HG03196 (cell line): ENCODE data around the gene FNDC3B.
A peak's percentile ranks its signal among the peaks of the same experiment; 100 is the strongest.
"Not testable (repeated sequence)": the region's sequence is repeated elsewhere in the genome, so short reads cannot be mapped to it uniquely, and the experiment has no call there.

Experiments
- ATAC-seq: cut with Tn5 transposase; IDR thresholded peaks from one replicate; pipeline ENCODE4 v1.9.1; 2021; ENCODE audit not compliant: unreplicated experiment

The FNDC3B gene

DNA sequence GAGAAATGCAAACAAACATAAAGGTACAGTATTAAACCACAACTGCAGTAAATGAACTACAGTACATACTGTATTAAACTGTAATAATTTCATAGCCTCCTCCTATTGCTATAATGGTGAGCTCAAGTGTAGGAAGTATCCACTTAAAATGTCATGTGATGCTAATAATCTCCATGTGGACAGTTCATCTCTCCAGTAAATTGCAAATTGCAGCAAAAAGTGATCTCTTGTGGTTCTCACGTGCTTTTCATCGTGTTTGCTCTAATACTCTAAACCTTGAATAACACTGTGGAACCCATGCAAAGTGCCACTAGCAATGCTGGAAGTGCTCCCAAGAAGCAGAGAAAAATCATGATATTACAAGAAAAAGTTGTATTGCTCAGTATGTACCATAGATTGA, 9.2 kb upstream of the FNDC3B start:
- no peak for ATAC-seq

DNA sequence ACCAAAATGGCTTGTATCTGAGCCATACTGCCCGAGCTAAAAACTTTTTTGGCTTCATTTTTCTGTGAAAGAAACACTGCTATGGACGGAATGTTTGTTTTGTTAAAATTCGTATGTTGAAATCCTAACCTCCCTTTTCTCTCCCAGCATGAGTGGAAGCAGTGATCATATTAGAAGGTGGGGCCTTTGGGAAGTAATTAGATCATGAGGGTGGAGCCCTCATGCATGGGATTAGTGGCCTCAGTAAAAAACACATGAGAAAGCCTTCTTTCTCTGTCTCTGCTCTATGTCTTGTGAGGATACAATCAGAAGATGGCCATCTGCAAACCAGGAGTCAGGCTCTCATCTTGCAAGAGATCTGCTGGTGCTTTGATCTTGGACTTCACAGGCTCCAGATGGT, 7.4 kb upstream of the FNDC3B start:
- no peak for ATAC-seq

DNA sequence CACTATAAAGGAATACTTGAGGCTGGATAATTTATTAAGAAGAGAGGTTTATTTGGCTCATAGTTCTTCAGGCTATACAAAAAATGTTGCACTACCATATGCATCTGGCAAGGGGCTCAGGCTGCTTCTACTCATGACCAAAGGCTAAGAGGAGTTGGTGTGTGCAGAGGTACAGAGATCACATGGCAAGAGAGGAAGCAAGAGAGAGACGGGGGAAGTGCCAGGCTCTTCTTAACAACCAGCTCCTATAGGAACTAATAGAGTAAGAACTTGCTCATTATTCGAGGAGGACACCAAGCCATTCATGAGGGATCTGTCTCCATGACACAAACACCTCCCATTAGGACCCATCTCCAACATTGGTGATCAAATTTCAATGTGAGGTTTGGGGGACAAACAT, 6.0 kb upstream of the FNDC3B start:
- ATAC-seq: no peak

DNA sequence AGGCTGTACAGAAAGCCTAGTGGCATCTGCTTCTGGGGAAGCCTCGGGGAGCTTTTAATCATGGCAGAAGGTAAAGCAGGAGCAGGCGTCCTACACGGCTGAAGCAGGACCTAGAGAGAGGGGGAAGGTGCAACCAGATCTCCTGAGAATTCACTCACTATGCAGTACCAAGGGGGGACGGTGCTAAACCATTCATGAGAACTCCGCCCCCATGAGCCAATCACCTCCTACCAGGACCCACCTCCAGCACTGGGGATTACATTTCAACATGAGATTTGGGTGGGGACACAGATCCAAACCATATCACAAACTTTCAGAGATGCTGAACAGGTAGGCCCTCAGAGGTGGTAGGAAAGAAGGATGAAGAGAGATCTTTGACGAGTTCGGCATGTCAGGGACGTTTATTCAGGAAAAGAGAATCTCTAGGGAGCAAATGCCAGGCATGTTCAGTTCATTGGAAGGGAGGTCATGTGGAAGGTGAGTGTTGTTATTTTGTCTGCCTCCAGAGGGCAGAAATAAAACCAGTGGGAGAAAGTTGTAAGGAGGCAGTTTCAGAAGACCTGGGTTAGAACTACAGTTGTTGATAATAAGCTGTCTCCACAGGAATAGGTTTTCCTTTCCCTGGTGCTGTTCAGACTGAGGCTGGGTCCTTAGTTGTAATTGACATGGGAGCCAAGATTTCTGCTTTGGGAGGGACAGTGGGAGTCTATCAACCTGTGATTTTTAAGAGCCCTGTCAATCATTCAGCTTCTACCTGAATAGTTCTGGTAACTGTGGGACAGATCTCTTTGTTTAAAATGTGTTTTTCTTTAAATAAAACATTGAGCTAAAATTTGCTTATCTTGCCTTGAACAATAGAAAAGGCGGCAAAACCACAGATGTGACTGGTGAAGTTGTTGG, 4.3 kb upstream of the FNDC3B start:
- ATAC-seq: no peak

DNA sequence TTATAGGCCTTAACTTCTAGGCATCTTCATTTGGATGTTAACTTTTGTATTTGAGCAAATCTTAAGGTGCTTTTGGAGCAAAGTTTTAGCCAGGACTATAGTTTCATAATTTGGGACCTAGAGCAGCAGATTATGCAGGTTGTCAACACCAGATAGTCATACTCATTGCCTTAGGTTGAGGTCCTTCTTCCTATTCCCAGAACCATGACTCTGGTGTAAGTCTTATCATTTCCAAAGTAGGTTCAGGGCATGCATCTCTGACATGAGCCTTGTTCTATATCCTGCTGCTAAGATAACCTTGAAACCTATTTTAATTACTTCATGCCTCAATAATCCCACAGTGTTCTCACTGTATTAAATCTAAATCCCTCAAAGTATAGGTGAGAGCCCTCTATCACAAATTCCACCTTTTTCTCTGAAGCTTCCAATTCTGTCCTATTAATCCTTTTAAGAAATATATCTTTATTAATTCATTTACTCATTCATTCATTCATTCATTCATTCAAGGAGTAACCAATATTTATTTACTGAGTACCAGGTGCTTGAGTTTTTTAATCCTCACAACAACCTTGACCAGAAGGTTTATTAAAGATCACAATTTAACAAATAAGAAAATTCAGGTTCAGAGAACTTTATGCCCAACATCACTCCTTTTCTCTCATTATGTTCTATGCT, 2.7 kb upstream of the FNDC3B start:
- no peak for ATAC-seq

DNA sequence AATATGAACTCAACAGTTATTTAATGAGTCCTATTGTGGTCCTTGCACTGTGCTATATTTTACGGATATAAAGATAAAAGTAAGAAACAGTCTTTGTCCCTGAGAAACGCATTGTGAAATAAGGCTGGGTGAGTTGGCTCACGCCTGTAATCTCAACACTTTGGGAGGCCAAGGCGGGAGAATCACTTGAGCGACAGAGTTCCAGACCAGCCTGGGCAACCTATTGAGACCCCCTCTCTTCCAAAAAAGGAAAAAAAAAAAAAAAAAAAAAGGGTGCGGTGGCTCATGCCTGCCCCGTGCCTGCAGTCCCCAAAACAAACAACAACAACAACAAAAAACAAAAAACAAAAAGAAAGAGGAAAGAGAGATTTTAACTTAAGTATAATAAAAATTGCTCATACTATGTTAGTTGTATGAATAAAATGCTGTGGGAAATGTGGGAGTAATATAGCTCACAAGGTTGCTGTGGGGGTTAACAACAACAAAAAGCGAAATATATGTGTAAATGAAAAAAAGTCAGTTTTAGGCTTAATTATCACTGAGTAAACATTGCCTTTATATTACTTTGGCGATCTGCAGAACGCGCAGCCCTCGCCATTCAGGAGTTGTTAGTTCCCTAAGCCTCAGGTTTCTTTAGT, 461 bp upstream of the FNDC3B start:
- no peak for ATAC-seq

DNA sequence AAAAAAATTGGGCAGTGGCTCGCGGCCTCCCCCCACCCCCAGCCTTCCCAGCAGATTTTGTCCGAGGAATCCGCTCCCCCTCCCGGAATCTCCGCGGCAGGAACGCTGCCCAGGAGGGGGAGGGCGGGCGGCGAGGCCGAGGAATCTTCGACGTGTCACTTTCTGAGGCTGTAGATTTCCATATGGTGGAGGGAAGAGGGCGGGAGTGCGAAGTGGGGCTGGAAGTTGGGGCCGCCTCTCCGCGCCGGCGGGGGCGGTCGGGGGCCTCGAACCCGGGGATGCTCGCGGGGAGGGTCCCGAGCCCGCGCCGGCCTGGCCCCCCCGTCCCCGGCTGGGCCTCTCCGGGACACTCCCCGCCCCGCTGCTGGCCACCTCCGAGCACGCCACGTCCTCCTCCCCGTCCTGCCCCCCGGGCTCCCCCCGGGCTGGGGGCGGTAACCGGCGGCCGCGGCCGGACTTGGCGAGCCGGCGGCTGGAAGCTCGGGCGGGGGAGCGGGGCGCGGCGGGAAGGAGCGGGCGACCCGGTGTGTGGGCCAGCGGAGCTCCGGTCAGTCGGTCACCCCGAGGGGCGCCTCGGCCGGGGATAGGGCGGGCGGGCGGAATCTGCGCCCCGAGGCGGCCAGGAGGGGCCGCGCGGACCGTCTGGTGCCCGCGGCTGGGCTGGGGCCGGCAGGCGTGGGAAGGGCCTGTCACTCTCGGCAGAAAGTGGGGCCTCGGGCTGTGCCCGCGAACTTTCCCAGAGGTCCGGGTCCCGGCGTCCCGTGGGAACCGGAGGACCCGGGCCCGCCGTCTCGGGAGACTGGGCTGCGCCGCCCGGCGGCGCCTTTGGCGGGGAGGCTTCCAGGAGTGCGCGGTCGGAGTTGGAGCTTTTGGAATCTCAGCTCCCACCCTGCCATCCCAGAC, 951 bp downstream of the FNDC3B start:
- peak; percentile 32 for ATAC-seq

DNA sequence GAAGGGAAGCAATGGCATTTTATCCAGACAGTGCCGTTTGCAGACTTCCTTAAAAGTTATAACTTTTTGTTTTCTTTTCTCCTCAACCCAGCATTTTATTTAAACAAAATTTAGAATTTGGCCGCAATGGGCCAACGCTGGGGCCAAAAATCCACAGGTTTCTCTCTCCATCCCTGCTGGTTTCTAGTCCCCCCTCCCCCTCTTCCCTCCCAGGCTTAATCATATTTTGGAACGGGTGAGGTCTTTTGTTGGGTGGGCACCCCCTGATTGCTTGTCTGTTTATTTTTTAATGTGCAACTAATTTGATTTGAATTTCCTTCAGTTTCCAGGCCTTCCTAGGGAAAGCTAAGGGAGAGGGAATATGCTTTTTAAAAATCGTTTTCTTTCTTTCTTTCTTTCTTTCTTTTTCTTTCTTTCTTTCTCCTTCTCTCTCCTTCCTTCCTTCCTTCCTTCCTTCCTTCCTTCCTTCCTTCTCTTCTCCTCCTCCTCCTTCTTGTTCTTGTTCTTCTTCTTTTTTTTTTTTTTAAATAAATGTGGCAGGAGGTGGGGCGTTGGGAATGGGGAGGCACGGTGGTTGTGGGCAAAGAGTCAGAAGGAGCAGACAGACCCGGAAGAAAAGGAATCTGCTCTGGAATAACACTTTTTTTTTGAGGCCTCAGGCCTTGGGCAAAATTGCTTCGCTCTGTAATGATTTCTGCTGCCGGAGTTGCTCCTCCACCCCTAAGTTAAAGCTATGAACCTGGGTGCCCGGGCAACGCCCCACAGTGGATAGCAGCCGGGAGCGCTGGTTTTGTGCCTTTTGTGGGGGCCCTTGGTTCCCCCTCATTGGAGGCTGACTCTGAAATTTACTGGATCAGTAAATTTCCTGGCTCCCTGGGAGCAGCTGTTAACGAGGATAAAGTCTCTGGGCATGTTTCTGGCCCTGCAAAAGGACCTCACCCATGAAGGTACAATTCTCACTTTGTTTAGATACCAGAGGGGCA, 1.9 kb downstream of the FNDC3B start:
- ATAC-seq: no peak

DNA sequence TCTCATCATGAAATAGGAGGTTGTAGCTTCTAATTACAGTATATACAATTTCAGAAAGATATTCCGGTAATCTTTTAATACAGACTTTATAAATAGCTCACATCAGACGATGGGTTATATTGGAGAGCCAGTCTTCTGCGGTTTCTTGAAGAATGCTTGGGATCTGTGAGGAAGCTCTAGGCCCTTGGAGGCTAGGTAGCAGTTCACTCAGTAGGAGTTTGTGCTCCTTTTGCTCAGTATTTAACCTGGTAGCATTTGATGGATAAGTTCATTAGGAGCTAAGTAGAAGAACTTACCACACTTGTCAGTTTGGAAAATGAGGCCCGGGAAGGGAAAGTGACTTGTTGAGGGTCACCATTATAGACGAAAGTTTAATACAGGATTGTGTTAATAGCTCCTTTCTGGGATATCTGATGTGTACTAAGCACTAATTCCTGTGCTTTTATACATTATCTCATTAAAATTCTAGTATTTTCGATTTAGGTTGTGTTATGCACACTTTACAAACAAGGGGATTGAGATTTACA, 2.8 kb downstream of the FNDC3B start:
- no peak for ATAC-seq

DNA sequence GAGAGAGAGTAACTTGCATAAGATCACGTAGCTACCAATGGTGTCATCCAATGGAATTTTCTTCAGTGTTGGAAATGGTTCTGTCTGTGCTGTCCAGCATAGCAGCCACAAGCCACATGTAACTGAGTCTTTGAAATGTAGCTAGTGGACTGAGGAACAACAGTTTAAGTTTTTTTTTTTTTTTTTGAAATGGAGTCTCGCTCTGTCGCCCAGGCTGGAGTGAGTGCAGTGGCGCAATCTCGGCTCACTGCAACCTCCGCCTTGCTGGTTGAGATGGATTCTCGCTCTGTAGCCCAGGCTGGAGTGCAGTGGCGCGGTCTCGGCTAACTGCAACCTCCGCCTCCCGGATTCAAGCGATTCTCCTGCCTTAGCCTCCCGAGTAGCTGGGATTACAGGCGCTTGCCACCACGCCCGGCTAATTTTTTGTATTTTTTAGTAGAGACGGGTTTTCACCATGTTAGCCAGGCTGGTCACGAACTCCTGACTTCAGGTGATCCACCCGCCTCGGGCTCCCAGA, 3.3 kb downstream of the FNDC3B start:
- ATAC-seq: not testable (repeated sequence)

DNA sequence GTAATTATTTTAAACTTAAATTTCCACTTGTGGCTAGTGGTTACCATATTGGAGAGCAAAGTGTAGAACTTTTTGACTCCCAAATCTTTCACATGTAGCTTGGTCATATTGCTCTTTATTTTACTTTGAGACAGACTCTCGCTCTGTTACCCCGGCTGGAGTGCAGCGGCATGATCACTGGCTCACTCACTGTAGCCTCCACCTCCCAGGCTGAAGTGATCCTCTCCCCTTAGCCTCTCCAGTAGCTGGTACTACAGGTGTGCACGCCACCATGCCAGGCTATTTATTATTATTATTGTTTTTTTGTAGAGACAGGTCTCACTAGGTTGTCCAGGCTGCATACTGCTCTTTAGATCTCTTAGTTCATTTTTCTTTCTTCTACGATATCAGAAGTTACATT, 3.9 kb downstream of the FNDC3B start:
- no peak for ATAC-seq

DNA sequence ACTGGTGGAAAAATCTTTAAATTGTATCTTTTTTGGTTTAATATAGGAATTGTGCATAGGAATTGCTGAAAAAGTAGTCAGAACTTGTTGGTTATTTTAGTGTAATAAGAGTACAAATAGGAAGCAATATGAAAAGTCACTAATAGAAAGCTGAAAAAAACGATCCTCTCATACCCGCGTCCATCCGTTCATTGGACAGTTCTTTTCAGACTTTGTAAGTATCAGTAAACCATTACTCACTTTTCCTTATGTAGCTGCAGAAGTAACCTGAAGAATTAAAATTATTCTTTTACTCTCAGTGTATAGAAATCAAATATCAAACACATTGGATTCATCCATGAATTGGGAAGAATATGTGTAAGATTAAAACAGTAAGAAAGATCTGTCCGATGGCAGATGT, 4.4 kb downstream of the FNDC3B start:
- no peak for ATAC-seq

DNA sequence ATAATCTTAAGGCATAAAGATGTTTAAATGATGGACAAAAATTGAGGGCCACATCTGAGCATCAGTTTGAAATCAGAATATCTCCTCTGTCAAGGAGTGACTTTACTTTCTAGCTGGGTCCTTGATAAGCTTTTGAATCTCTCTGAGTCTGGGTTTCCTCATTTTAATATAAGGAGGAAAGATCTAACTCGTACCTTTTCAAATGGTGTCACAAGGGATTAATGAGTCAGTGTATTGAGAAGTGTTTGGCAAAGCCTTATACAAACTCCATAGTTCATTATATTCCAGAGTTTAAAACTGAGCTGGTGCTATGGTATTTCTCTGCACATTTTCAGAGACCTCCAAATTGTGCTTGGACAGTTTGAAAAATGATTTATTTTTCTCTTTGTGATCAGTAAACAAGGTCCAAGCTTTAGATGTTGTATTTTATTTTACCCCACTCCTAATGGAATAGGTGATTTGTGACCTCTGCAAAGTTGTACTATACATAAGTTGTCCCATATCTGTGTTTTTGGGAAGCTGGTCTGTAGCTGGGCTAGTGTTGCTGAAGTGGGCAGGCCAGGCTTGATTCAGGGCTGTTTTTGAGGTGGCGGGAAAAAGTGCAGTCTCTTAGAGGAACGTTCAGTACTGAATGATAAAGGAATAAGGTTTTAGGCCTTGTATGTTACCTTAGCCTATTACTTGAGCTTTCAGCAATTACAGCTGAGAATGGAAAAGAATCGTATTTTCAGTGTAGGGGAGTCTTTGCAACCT, 5.6 kb downstream of the FNDC3B start:
- no peak for ATAC-seq

DNA sequence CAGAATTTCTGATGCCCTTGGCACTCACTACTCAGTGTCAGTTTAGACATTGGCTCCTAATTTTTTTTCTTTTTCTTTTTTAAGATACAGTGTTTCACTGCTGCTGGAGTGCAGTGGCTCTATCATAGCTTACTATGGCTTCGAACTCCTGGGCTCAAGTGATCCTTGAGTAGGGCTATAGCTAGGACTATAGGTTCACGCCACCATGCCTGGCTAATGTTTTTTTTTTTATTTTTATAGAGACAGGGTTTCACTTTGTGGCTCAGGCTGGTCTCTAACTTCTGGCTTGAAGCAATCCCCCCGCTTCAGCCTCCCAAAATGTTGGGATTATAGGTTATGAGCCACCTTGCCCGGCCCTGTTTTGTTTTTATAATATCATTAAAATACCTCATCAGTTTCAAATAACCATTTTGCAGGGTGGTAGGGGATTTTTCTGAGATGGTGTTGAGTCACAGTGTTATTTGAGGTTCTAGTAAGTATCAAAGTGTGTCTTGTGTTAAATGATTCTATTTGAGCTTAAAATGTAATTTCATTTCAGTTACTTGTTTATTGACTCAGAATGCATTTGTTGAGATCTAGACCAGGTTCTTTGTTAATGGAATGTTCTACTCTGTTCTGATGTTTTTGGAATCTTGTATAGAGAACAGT, 7.0 kb downstream of the FNDC3B start:
- no peak for ATAC-seq

DNA sequence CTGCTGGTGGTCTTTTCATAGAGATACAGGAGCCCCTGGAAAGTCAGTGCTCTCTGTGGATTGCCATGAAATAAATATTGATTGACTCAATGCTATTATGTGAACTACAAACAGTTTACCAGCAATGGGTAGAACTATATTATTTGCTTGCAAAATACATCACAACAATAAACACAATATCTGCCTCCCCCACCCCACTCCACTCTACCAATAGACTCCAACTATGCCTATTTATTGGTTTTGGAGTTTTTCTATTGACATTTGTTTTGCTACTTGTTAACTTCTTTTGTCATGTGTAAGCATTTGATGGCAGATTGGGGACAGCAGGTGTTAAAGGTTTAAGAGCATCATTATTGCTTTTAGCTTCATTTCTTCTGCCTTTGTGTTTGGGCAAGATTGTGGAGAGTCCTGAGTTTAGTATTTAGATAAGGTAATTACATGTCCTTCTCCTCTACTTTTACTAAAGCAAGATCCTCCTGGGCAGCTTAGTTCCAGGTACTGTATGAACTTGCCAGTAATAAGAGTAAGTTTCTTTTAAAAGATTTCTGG, 8.3 kb downstream of the FNDC3B start:
- no peak for ATAC-seq

DNA sequence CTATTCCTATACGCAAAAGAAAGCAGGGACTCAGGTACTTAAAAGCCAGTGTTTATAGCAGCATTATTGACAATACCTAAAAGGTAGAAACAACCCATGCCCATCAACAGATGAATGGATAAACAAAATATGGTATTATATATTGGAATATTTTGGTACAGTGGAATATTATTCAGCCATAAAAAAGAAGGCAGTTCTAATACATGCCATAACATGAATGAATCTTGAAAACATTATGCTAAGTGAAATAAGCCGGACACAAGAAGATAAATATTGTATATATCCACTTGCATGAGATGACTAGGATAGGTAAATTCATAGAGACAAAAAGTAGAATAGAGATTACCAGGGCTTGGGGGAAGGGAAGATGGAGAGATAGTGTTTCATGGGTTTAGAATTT, 9.2 kb downstream of the FNDC3B start:
- no peak for ATAC-seq

DNA sequence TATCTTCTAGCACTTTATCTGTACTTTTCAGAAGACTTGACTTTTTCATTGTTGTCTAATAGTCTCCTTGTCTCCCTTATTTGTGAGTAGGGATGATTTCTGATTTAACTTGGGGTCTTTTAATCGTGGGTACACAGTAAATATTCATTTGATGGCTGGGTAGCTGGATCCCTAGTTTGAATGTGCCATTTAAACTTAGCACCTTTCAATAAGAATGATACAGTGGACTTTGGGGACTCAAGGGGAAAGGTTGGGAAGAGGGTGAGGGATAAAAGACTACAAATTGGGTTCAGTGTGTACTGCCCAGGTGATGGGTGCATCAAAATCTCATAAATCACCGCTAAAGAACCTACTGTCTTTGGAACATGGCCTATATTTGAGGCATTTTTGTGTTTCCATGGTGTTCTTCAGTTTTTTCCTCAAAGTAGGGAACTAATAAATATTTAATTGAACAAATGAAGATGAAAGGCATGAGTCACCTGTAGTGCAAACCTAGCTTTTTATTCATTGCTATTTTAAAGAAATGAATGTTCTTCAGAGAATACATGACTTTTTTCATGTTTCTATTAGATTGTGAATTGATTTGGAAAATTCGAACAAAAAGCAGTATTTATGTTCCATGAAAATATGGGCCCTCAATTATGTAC, 12.1 kb downstream of the FNDC3B start:
- ATAC-seq: no peak
